Measurements from ENCODE around the gene SH3TC2.

GRCh38 chr5:148991566-148991965, 71.3 kb downstream of the SH3TC2 start:
- TF ChIP-seq CTCF (IDR thresholded peaks at IDR 0.05) (no peak), EP300 (IDR thresholded peaks at IDR 0.05) (no peak), POLR2A (IDR thresholded peaks at IDR 0.05) (no peak), POLR2AphosphoS5 (IDR thresholded peaks at IDR 0.05) (no peak)
